K562 (cell line): ENCODE results near the gene ADARB2. TPM values are rescaled to one million over a fixed set of nuclear protein-coding genes. Genes with fewer than 3 reads are reported as not detected.

Source experiments
- ATAC-seq: fragments of 200-7000 bp; cut with Tn5 transposase; 3 replicates; pipeline ENCODE4 v1.9.1; 2020; ENCODE audit warnings: moderate library complexity
- BruUV-seq: library from RNA; stranded (reverse); fragments of 400-500 nt; replicated peaks from 2 replicates; lab custom pipeline; 2021; lab: Mats Ljungman, UMichigan
- CTCF ChIA-PET: fragments of 300-600 bp; formaldehyde crosslinking; extraction: SDS; loops from one replicate; lab custom pipeline; 2021; ENCODE audit warnings: low intra/inter-chr PET ratio; lab: Yijun Ruan, JAX
- POLR2A ChIA-PET: fragments of 300-600, 350-650 bp; sonication (Branson Sonifier 250); formaldehyde crosslinking; extraction: SDS; loops from one replicate; lab custom pipeline; 2021; ENCODE audit warnings: antibody characterized with exemption, inconsistent platforms; lab: Yijun Ruan, JAX
- DNase-seq, 4 experiments: peaks; one replicate each; pipeline versions ENCODE4 v3.0.0 to v3.0.0-alpha.2; 2011 to 2018; ENCODE audit warnings: low spot score in 3 of 4, mixed read lengths in 3 of 4; ENCODE audit errors: extremely low read depth in 1 of 4
- FAIRE-seq: peaks from 2 replicates; lab custom pipeline; 2011; peaks lifted over from hg19 to GRCh38; lab: Jason Lieb, UNC
- H2AFZ ChIP-seq: 2 replicates; pipeline ENCODE4 v1.6.0; 2011; ENCODE audit warnings: low read depth, low read length, control low read depth, inconsistent platforms
- H3K27ac ChIP-seq: fragments of 200-600 bp; 3 replicates; pipeline ENCODE4 v1.8.0; 2011; ENCODE audit warnings: low read depth, mild to moderate bottlenecking, control low read depth, inconsistent platforms, low read length, moderate library complexity, mixed read lengths; ENCODE audit errors: extremely low read depth
- H3K27me3 ChIP-seq, 2 experiments: fragments of 300-600 bp in 1 of 2; 2 replicates in 1 of 2; 3 replicates in 1 of 2; pipeline versions ENCODE4 v1.6.0 to v1.8.0; 2011; ENCODE audit warnings: inconsistent platforms in 2 of 2, low read length in 2 of 2, mild to moderate bottlenecking in 1 of 2, mixed read lengths in 1 of 2, moderate library complexity in 1 of 2; ENCODE audit not compliant: control insufficient read depth in 2 of 2, insufficient read depth in 2 of 2
- H3K36me3 ChIP-seq: fragments of 300-600 bp; 3 replicates; pipeline ENCODE4 v1.8.0; 2011; ENCODE audit warnings: mild to moderate bottlenecking, low read length, inconsistent platforms; ENCODE audit not compliant: control insufficient read depth, insufficient read depth
- H3K4me1 ChIP-seq, 2 experiments: fragments of 200-600 bp in 1 of 2; replicated peaks in 1 of 2; 2 replicates in 1 of 2; 3 replicates in 1 of 2; pipeline versions ENCODE4 v1.5.1 to v1.8.0; 2011; ENCODE audit warnings: inconsistent platforms in 2 of 2, low read length in 2 of 2, mild to moderate bottlenecking in 1 of 2, mixed read lengths in 1 of 2, moderate library complexity in 1 of 2; ENCODE audit not compliant: control insufficient read depth in 2 of 2, insufficient read depth in 2 of 2
- H3K4me2 ChIP-seq: 2 replicates; pipeline ENCODE4 v1.6.1; 2011; ENCODE audit warnings: low read length, control low read depth, inconsistent platforms, mixed read lengths; ENCODE audit not compliant: insufficient read depth
- H3K4me3 ChIP-seq: fragments of 200-600 bp; sonication (generic), shearing (Covaris generic); 2 replicates; pipeline ENCODE4 v1.5.1; 2016; ENCODE audit warnings: control low read depth, inconsistent platforms
- H3K79me2 ChIP-seq: fragments of 200-600 bp; 3 replicates; pipeline ENCODE4 v1.8.0; 2011; ENCODE audit warnings: low read length, inconsistent platforms; ENCODE audit not compliant: control insufficient read depth, insufficient read depth
- H3K9ac ChIP-seq, 2 experiments: 2 replicates each; pipeline versions ENCODE4 v1.6.0 to v1.6.1; 2011; ENCODE audit warnings: low read depth in 2 of 2, low read length in 2 of 2, control low read depth in 1 of 2, inconsistent platforms in 1 of 2, mild to moderate bottlenecking in 1 of 2, mixed read lengths in 1 of 2; ENCODE audit not compliant: insufficient read depth in 1 of 2
- H3K9me1 ChIP-seq: one replicate; pipeline ENCODE4 v1.6.0; 2011; ENCODE audit warnings: inconsistent platforms, mild to moderate bottlenecking, low read length, moderate library complexity; ENCODE audit not compliant: control insufficient read depth, insufficient read depth
- H3K9me3 ChIP-seq: replicated peaks from 2 replicates; pipeline ENCODE4 v1.5.1; 2011; ENCODE audit warnings: low read depth, low read length, inconsistent platforms; ENCODE audit not compliant: control insufficient read depth, insufficient read depth
- H4K20me1 ChIP-seq: replicated peaks from 2 replicates; pipeline ENCODE4 v1.6.1; 2011; ENCODE audit warnings: low read length, inconsistent platforms, mixed read lengths; ENCODE audit not compliant: control insufficient read depth, insufficient read depth
- DACH1 ChIP-seq: fragments of 450-650 bp; IDR thresholded peaks from 2 replicates; pipeline ENCODE4 v1.6.1; 2018; ENCODE audit not compliant: partially characterized antibody
- FOXM1 ChIP-seq, 2 experiments: fragments of 450-650 bp in 1 of 2; sonication (generic) in 1 of 2; formaldehyde crosslinking in 1 of 2; IDR thresholded peaks; 2 replicates each; pipeline versions ENCODE4 v1.6.1 to v1.9.0; 2017 to 2022; ENCODE audit warnings: low read depth in 2 of 2, mild to moderate bottlenecking in 2 of 2, missing genetic modification reagents in 1 of 2, moderate library complexity in 1 of 2
- GTF2F1 ChIP-seq: IDR thresholded peaks from 2 replicates; pipeline ENCODE4 v1.6.1; 2011; ENCODE audit warnings: low read depth, low read length, improper control_type of control experiment
- HNRNPK ChIP-seq: fragments of 200-400 bp; formaldehyde crosslinking; IDR thresholded peaks from one replicate; pipeline ENCODE4 v1.6.1; 2018; ENCODE audit warnings: mild to moderate bottlenecking, low read depth, low read length; ENCODE audit not compliant: poor library complexity, severe bottlenecking
- JUND ChIP-seq, 2 experiments: IDR thresholded peaks; 2 replicates in 1 of 2; 3 replicates in 1 of 2; pipeline ENCODE4 v1.6.1; 2011; ENCODE audit warnings: borderline replicate concordance in 2 of 2, low read depth in 2 of 2, low read length in 2 of 2, improper control_type of control experiment in 1 of 2, missing biosample characterization in 1 of 2, missing genetic modification characterization in 1 of 2, missing genetic modification reagents in 1 of 2
- KAT7 ChIP-seq: sonication (generic); formaldehyde crosslinking; IDR thresholded peaks from 2 replicates; pipeline ENCODE4 v1.8.0; 2022; ENCODE audit warnings: missing genetic modification reagents, mild to moderate bottlenecking, borderline replicate concordance
- MCM2 ChIP-seq: fragments of 450-650 bp; IDR thresholded peaks from 2 replicates; pipeline ENCODE4 v1.6.1; 2017; ENCODE audit warnings: low read depth, mild to moderate bottlenecking
- MCM5 ChIP-seq: fragments of 450-650 bp; IDR thresholded peaks from 2 replicates; pipeline ENCODE4 v1.6.1; 2016; ENCODE audit warnings: low read depth
- MIER1 ChIP-seq: fragments of 450-650 bp; IDR thresholded peaks from 2 replicates; pipeline ENCODE4 v1.6.1; 2016; ENCODE audit warnings: antibody characterized with exemption, mild to moderate bottlenecking, low read depth
- PCBP2 ChIP-seq: fragments of 200-400 bp; formaldehyde crosslinking; IDR thresholded peaks from 2 replicates; pipeline ENCODE4 v1.6.1; 2018; ENCODE audit warnings: low read length, low read depth, mild to moderate bottlenecking, moderate library complexity; ENCODE audit not compliant: poor library complexity, severe bottlenecking
- RAD21 ChIP-seq, 2 experiments: fragments of 250-450 bp in 1 of 2; fragments of 450-650 bp in 1 of 2; sonication (Bioruptor Pico) in 1 of 2; formaldehyde crosslinking in 1 of 2; IDR thresholded peaks in 1 of 2; conservative IDR thresholded peaks in 1 of 2; 2 replicates each; pipeline versions ENCODE4 v1.4.0 to v1.8.0; 2020 to 2022; ENCODE audit warnings: mild to moderate bottlenecking in 2 of 2, moderate library complexity in 1 of 2
- STAT5B ChIP-seq: fragments of 250-450 bp; sonication (Bioruptor Pico); IDR thresholded peaks from 2 replicates; pipeline ENCODE4 v1.8.0; 2021; ENCODE audit warnings: mild to moderate bottlenecking, inconsistent platforms
- TAF15 ChIP-seq: fragments of 200-400 bp; formaldehyde crosslinking; IDR thresholded peaks from 2 replicates; pipeline ENCODE4 v1.6.1; 2017; ENCODE audit warnings: mild to moderate bottlenecking, low read depth, low read length, moderate library complexity
- TCF7 ChIP-seq: sonication (generic); IDR thresholded peaks from 2 replicates; pipeline ENCODE4 v1.6.1; 2016; ENCODE audit warnings: antibody characterized with exemption, borderline replicate concordance
- ZEB2 ChIP-seq: fragments of 450-650 bp; IDR thresholded peaks from 2 replicates; pipeline ENCODE4 v1.6.1; 2016
- ZNF644 ChIP-seq: fragments of 200-800 bp; sonication (Bioruptor generic); IDR thresholded peaks from 2 replicates; pipeline ENCODE4 v1.6.1; 2016; ENCODE audit warnings: low read depth, missing genetic modification characterization, missing compliant biosample characterization
- ZNF780A ChIP-seq: fragments of 250-450 bp; sonication (Bioruptor Pico); IDR thresholded peaks from 2 replicates; pipeline ENCODE4 v1.5.0; 2021; ENCODE audit warnings: mild to moderate bottlenecking
- WGBS: fragments of 100-300 bp; shearing (Covaris generic); methylation state at CpG from one replicate; pipeline ENCODE4 v1.1.6; 2016; ENCODE audit warnings: low coverage, mixed read lengths; ENCODE audit not compliant: insufficient coverage; ENCODE audit errors: missing lambda C conversion rate; 5-methylcytosine and 5-hydroxymethylcytosine counted together
- in situ Hi-C: fragments of 300-500 bp; cut with MboI; formaldehyde crosslinking; loops from 4 replicates; pipeline ENCODE4 v1.15.0; 2018; ENCODE audit warnings: inconsistent platforms, mixed read lengths
- intact Hi-C: fragments of 100-400 bp; cut with micrococcal nuclease; formaldehyde crosslinking; loops from 2 replicates; pipeline ENCODE4 v1.14.2; 2022
- polyA plus RNA-seq, 8 experiments: library from polyadenylated mRNA; depleted of rRNA in 4 of 8; stranded (reverse) in 5 of 8; unstranded in 3 of 8; fragments of >200 nt; fragmentation: Nextera tagmentation in 2 of 8; fragmentation: Illumina TruSeq in 1 of 8; extraction: Ambion mirVana in 2 of 8; extraction: Trizol in 1 of 8; gene quantifications; 2 replicates each; pipeline versions ENCODE4 v1.2.1 to v1.2.3, GENCODE V29; 2011 to 2014; ENCODE audit warnings: inconsistent platforms in 1 of 8, missing spikeins in 1 of 8
- total RNA-seq, 7 experiments: library from RNA; depleted of rRNA in 6 of 7; stranded (reverse); fragments of >200 nt in 6 of 7; fragmentation: Illumina TruSeq in 2 of 7; extraction: Trizol in 2 of 7; gene quantifications; 2 replicates each; pipeline versions ENCODE4 v1.2.1 to v1.2.3, GENCODE V29; 2011 to 2021; ENCODE audit warnings: low replicate concordance in 1 of 7
- TF ChIP-seq, protein P1 (sequence below): fragments of 450-650 bp; IDR thresholded peaks from 2 replicates; pipeline ENCODE4 v1.7.1; 2018; ENCODE audit warnings: mild to moderate bottlenecking, low read depth; ENCODE audit not compliant: partially characterized antibody
- TF ChIP-seq, protein P2 (sequence below): fragments of 250-450 bp; sonication (Bioruptor Pico); IDR thresholded peaks from 2 replicates; pipeline ENCODE4 v1.9.0; 2021; ENCODE audit warnings: mild to moderate bottlenecking

Gene ADARB2
- total and polyA plus RNA-seq, 9 of the 15 experiments (the other 6 are each of a cell fraction or from before 2014, with no cell fraction given), result not detected

DNA sequence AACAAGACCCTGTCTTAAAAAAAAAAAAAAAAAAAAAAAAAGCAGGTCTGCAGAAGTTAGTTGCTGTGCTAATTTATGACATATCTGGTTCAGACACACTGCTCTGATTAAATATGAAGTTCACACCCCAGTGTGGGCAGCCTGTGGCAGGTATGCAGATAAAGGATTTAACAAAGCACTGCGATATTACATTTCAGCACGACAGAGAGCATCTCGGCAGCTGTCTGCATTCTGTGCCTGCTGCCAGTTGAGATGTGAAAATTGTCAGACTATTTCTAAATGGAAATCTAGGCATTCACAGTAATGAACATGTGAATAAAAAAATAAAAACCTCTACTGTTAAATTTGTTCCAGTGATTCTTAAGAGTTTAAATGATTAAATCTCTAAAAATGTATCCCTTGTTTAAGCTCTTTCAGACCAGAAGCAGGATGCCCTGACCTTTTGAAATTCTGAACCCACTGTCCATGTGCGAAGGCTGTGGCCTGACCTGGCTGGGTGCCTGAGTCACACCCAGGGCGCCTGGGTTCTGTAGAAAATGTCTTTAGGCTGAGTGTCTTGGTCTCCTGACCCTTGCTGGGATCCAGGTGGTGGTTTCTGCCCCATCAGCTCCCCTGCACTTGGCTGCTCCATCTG lies 408.2 kb downstream of the ADARB2 start:
- DNase-seq, result no peak
- Histone ChIP-seq H3K27me3 (peaks cover 0 to 11% of the 10 kb centered on the region in 2 experiments; a peak in 2 of 5 replicates), H3K9me3 (no peaks in the 10 kb centered on the region), H2AFZ (no peak overlapping the region), H3K4me1 (no peaks in the 10 kb centered on the region), H3K4me2 (no peak overlapping the region), H4K20me1 (no peaks in the 10 kb centered on the region), H3K27ac (no peak overlapping the region), H3K79me2 (no peaks in the 10 kb centered on the region), H3K9ac (no peak overlapping the region), H3K4me3 (no peak overlapping the region), H3K36me3 (no peaks in the 10 kb centered on the region), H3K9me1 (no peaks in the 10 kb centered on the region)
- TF ChIP-seq, protein P1, sequence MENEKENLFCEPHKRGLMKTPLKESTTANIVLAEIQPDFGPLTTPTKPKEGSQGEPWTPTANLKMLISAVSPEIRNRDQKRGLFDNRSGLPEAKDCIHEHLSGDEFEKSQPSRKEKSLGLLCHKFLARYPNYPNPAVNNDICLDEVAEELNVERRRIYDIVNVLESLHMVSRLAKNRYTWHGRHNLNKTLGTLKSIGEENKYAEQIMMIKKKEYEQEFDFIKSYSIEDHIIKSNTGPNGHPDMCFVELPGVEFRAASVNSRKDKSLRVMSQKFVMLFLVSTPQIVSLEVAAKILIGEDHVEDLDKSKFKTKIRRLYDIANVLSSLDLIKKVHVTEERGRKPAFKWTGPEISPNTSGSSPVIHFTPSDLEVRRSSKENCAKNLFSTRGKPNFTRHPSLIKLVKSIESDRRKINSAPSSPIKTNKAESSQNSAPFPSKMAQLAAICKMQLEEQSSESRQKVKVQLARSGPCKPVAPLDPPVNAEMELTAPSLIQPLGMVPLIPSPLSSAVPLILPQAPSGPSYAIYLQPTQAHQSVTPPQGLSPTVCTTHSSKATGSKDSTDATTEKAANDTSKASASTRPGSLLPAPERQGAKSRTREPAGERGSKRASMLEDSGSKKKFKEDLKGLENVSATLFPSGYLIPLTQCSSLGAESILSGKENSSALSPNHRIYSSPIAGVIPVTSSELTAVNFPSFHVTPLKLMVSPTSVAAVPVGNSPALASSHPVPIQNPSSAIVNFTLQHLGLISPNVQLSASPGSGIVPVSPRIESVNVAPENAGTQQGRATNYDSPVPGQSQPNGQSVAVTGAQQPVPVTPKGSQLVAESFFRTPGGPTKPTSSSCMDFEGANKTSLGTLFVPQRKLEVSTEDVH, result no peak
- no peak for TF ChIP-seq RAD21 (CRISPR knock-in tag; conservative IDR thresholded peaks at IDR 0.05 in 1 of 2, IDR thresholded peaks at IDR 0.05 in 1 of 2)
- no peak for TF ChIP-seq KAT7 (CRISPR knock-in tag)
- no peak for TF ChIP-seq GTF2F1
- no peak for TF ChIP-seq JUND (IDR thresholded peaks at IDR 0.05; ENCODE audit: borderline replicate concordance, low read depth, low read length)
- TF ChIP-seq JUND (tag; IDR thresholded peaks at IDR 0.05; ENCODE audit: borderline replicate concordance, low read depth, low read length), result no peak
- TF ChIP-seq DACH1, result no peak
- TF ChIP-seq STAT5B (CRISPR knock-in tag), result no peak
- TF ChIP-seq ZNF644 (tag), result no peak
- no peak for TF ChIP-seq PCBP2
- no peak for TF ChIP-seq MIER1
- no peak for TF ChIP-seq TAF15
- TF ChIP-seq ZNF780A, result no peak
- TF ChIP-seq MCM5, result no peak
- no peak for TF ChIP-seq HNRNPK
- TF ChIP-seq ZEB2, result no peak
- TF ChIP-seq, protein P2, sequence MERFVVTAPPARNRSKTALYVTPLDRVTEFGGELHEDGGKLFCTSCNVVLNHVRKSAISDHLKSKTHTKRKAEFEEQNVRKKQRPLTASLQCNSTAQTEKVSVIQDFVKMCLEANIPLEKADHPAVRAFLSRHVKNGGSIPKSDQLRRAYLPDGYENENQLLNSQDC (CRISPR knock-in tag), result no peak
- TF ChIP-seq TCF7, result no peak
- TF ChIP-seq FOXM1 (IDR thresholded peaks at IDR 0.05; ENCODE audit: low read depth), result no peak
- no peak for TF ChIP-seq FOXM1 (CRISPR knock-in tag; IDR thresholded peaks at IDR 0.05; ENCODE audit: low read depth)
- no peak for TF ChIP-seq MCM2
- 0% methylated on average over 5 of the region's 5 CpGs for WGBS
- intact Hi-C loops, result no loop called here
- ChIA-PET POLR2A (no interaction called here), CTCF (no interaction called here)
- no peak for FAIRE-seq
- in situ Hi-C loops, result no loop called here
- no peak for ATAC-seq
- BruUV-seq, result no TSS peak
